DMS114 treated with DMSO at 0.1 percent for 48 hours (cell line): ENCODE results near the gene DLST.
A peak's percentile ranks its signal among the peaks of the same experiment; 100 is the strongest.

Experiments
- DNase-seq: peaks from one replicate; lab custom pipeline; 2025; ENCODE audit not compliant: unreplicated experiment; lab: John Stamatoyannopoulos, UW

DLST gene

DNA sequence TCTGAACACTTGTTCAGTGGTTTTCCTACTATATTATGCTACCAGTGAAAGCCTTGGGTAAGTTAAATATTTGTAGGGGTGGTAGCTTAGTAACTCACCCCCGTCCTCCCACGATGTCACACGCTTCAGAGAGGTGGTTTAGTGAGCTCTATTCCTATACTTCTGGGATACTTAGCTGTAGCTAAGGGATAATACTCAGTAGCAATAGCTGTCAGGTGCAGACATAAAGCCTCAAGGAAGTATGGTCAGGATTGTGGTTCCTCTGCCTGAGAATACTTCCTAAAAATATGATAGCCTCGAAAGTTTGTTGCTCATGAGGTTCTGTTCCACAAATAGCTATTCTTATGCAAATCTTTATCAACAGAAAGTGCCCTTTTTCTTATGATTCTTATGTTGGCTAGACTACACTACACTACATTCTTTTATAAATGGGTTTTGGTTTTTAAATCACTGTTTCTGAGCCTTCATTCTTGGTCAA lies 11.9 kb downstream of the DLST start:
- no peak for DNase-seq

DNA sequence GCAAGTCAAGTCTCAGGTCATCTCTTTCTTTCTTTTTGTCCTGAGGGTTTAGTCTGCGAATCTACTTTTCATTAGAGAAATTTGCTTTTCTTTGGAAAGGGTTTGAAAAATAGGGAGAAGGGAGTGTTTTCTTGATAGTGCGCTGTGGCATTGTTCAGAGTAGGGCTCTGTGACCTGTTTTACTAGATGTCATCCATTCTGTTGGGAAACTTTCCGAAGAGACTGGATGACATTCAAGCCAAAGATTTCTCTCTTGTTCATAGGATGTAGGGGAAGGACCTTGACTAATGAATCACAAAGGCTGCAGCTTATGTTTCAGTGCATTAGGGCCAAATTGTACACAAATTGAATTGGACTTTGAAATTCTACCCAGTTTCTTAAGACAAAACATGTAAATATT lies 14.7 kb downstream of the DLST start:
- DNase-seq, result no peak

DNA sequence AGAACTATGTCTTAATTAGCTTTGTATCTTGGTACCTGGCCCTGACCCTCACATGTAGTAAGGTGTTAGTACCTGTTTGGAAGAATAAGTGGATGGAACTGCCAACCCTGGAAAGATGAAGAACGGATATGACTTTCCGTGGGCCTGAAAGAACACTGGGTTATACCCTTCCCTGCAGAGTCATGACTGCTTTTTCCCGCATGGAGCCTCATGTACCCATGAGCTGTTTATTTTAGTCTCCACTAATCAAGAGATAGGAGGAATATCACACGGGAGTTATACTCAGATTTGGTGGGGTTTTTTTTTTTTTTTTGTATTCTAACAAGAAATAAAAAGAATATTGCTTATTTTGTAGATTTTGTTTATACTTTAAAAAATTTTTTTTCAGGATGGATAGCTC lies 15.9 kb downstream of the DLST start:
- DNase-seq, result no peak

DNA sequence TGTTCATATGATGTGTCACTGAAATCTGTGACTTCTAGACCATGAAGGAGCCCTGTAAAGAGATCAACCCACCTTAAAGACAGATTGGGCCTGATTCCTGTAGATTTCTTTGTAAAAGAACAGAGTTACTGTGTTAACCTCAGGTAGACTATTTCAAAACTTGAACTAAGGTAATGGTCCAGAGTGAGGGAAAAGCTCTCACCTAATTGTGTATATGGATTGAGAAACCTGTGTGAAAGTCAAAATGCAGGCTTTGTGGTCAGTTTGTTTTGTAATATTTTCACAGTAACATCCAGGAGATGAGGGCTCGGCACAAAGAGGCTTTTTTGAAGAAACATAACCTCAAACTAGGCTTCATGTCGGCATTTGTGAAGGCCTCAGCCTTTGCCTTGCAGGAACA lies 16.4 kb downstream of the DLST start:
- DNase-seq, result no peak

DNA sequence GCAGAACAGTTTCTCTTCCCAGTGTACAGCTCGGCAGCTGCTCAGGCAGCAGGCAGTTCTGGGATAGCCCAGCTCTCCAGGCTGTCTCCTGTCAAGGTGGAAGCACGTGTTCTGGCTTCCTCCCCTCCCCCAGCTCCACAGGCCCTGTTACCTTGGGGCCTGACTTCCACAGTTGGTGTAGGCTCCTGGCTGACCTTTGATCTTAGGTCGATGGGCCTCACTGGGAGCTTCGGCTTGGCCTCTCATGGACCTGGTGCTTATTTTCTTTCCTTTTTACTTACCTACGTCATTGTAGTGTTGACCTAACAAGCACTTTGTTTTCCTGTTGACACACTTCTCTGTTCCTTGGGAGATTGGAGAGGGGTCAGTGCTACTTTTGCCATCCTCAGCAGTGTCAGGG lies 17.0 kb downstream of the DLST start:
- DNase-seq, result no peak

DNA sequence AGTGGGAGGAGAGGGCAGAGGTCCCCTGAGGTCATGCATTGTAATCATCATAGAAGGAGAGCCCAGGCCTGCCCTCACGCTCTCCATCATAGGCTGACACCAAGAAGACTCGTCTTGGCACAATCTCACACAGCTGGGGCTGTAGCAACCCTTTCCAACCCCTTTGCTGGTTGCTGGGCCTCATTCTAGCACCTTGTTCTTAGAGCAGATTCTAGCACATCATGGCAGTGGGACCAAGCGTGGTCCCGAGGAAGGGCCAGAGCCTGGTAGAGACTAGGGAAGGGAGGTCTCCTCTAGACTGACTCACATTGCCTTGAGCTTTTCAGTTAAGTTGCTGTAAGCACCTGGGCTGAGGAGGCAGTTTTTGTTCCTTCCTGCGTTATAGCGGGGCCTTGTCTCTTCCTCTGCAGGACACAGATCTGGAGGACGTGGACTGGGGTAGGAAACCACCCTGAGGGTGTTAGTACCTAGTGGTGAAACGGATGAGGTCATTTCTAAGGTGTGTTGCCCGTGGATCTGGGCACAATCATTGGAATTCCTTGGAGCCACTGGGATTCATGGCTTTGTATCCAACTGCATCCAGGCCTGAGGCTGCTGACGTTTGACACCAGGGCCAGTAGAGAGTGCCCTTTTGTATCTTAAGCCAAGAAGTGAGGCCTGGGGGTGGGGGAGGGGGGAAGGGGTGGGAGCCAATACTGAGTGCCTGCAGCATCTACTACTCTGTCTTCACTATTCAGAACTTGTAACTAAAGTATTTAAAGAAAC lies 21.4 kb downstream of the DLST start:
- no peak for DNase-seq

DNA sequence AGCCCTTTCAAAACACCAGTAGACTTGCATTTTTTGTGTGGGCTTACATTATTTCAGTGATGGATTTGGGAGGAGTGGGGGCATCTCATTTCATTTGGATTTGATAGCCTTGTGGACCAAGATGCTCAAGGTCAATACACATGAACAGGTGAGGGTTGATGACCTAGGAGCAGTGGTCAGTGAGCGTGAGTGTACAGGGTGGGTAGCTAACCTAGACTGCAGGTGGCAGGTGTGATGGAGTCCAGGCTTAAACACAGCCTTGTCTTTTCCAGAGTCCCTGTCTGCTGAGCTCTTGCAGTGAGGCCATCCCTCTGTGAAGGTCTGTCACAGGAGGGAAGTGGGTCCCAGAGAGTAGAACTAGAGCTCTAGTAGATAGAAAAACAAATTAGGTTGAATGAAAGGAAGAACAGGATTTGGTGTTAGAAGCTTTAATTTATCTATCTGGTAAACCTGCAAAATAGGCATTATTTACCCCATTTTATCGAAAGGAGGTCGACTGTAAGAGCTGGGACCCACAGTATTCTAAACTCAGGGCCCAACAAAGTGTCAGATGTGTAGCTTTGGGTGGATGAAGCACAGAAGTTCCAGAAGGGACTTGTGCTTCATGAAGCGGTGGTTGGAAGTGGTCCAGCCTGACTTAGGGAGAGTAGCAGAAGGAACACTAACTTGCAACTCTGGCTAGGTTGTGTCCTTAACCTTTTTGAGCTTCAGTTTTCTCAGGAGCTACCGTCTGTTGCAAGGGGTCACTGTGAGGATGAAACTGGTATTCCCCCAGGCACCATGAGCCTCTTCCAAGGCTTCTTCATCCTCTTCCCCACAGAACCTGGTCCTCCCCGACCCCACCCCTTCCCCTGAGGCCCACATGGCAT lies 23.2 kb downstream of the DLST start:
- no peak for DNase-seq

DNA sequence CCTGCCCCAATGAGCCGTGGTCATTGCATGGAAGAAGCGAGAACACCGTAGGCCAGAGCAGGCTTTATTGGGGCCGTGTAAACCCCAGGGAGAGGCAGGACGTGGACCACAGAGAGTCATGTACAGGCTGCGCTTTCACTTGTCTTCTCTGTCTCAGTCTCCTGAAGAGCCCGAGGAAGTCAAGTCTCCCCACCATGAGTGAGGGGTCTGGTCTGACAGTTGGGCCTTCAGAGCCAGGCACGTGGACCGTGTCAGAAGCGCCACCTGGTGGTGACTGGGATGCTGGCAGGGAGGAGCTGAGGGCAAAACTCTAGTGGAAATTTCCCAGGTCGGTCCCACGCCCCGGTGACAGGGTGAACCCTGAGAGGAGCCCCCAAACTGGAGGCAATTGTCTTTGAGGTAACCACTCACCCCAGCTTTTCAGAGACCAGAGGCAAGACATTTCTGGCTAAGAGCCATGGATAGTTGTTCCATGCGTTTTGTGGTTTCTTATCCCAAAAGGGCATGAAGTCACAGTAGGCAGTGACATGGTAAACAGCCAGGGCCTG lies 24.0 kb downstream of the DLST start:
- DNase-seq, result peak; percentile 7

DNA sequence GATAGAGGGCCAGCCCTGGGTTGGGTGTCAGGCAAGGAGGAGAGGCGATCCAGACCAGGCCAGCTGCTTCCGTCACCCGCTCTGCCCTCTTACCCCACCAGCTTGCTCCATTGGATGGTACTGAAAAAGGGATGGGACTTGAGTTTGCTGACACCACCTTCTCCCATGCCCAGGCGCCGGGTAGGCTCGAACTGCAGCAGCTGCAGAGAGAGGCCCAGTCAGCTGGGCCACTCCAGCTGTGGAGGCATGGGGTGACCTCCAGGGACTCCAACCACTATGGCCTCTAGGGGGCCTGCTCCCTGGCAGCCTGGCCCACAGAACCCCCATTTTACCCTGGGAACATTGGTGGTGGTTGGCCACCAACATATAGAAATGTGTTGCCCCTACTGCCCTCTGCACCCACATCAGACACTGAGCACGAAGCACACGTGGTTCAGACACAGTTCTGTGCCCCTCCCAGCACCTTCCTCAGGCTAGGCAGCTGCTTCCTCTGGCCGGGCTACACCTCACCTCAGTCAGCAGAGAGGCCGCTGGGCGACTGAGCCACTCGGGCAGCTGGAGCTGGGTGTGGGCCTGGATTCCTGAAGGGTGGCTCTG lies 25.3 kb downstream of the DLST start:
- no peak for DNase-seq

DNA sequence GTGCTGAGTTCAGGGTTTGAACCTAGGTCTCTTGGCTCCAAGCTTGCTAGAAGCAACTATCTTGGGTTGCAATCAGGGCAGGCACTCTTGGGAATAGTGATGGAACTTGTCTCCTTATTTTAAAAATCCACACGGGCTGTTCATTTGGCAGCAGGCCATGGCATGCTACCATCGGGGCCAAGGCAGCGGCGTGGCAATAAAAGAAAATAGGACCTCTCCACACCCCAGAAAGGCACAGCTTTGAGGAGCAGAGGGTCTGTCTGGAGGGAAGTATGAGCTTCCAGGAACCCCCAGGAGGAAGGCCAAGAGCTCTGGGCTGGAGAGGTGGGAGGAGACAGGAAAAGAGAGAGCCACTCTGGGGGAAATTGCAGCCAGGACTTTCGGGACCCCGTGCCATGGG lies 26.0 kb downstream of the DLST start:
- no peak for DNase-seq

DNA sequence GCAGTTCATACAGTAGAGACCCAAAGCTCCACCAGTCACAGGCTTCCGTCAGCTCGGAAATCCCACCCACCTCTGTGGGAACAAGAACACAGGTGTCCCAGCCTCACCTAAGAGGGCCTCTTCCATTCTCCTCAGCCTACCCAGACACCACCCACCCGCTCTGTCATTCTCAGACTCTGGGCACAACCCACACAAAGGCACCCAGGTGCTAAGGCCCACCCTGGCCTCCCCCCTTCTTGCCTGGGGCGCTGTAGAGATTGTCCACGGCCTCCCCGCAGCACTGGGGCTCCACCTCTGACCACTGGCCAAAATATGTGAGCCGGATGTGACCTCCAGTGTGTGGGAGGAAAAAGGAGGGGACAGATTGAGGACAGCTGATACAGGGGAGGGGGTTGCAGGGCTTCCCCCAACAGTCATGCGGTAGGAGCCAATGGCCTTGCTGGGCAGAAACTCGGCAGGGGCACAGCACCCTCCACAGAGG lies 27.2 kb downstream of the DLST start:
- DNase-seq, result no peak

DNA sequence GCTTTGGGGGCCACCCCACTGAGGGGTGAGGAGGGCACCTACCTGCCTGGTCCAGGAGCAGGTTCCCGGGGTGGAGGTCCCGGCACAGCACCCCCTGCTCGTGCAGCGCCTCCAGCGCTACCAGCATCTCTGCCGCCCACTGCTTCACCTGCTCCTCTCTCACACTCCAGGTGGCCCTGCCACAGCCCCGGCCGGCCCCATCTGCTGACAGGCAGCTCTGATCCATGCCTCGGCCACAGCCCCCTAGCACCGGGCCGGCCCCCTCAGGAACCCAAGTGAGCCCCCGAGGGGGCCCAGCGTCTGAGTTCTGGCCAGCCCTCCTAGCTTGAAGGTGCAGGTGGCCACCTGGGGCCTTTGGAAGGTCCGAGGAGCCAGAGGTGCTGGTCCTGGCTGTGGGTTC lies 27.8 kb downstream of the DLST start:
- no peak for DNase-seq

DNA sequence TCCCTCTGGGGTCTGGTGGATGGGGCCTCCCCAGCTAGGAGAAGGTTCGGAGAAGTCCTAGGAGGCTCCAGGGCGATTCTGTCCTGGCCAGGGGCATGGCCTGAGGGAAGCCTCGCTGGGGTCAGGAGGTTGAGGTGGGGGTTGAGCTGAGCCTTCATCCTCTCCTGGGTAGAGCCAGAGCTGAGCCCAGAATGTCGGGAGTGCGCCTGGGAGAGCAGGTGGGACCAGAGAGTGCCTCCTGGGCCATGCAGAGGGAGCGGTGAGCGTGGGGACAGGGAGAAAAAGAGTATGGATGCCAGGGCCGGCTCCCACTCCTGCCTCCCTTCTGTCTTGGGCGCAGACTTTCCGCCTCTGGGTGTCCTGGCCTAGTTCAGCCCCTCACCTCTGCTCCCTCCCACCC lies 28.2 kb downstream of the DLST start:
- no peak for DNase-seq

DNA sequence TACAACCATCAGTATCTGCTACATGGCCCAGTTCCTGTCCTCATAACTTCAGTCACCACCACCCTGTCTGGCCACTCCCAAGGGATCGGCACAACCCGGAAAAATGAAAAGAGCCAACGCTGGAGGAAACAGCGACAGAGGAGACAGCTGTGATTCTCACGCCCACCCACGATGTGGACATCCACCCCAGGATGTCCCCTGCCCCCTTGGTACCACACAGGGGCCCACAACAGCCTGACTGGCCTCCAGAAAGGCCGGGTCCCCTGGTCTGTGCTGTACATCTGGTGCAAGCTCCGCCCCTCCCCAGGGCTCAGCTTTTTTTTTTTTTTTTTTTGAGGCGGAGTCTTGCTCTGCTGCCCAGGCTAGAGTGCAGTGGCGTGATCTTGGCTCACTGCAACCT lies 28.8 kb downstream of the DLST start:
- DNase-seq, result no peak

DNA sequence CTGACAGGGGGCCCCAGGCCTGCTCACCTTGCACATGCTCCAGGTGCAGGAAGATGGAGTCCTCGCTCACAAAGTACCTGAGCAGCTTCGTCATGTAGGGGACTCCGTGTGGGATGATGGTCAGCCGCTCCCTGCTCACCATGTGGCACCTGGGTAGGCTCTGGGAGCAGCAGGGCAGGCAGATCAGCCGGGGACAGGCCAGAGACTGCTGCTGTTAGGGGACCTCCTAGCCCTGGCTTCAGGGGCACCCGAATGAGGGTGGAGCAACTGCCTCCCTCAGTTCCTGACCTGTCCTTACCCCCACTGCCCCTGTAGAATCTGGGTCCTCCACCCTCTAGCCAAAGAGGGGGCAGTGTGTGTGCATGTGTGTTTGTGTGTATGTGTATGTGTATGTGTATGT lies 29.5 kb downstream of the DLST start:
- no peak for DNase-seq

DNA sequence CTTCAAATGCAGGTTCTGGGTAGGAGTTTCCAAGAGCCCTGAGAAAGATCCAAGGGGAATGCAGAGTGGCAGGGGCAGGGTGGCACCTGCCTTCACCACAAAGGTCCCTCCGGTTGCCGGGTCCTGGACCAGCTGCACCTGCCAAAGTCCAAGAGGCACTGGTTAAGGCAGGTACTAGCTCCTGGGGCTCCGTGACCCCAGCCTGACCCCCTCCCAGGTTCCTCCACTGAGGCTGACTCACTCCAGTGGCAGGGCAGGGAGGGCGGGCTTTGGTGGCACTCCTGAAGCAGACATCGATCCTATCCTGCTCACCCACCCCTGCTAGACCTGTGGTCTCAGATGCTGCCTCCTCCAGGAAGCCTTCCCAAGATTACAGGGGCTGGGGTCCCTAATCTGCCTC lies 30.0 kb downstream of the DLST start:
- DNase-seq, result no peak

DNA sequence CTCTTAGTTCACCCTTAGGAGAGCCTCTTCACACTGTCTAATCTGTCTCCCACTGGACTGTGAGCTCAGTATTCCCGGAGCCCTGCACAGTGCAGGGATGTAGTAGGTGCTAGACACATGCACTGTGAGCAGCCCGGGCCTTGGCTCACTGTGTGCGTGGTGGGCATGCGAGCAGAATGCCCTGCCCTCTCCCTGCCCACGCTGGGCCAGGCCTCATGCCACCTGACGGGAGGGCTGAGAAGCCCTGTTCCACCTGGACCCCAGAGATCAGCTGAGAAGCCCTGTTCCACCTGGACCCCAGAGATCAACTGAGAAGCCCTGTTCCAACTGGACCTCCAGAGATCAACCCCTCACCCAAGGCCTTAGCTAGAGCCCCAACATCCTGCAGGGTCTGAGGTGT lies 30.4 kb downstream of the DLST start:
- DNase-seq, result no peak

DNA sequence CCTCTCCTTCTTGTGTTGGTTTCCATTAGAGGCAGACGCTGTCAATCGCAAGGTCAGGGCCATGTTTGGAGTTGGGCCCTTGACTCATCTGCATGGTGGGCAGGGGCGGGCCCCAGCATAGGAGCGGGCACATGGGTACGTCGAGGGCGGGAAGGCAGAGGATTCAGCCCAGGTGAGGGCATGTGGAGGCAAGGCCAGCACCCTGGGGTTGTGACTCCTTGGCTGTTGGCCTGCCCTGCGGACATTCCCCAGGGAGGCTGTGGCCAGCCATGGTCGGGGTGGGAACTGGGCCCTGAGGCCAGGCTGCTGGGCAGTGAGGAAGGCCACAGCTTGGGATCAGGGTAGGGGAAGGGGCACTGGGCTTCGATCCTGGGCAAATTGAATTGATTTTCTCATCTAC lies 31.1 kb downstream of the DLST start:
- DNase-seq, result no peak

DNA sequence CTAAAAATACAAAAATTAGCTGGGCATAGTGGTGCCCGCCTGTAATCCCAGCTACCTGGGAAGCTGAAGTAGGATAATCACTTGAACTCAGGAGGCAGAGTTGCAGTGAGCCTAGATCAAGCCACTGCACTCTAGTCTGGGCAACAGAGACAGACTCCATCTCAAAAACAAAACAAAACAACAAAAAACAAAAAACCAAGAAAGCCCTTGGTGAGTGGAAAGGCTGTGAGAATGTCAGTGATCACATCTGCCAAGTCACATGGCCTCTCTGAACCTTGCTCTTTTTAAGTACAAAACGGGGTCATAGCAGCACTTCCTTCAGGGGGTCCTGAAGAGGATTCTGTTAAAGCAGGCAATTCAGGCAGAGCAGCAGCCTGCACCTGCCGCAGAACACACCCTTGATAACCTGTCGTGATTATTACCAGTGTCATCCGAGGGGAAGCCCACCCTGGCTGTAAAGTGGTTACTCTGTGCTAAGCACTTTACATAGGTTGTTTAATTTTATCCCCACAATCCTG lies 31.7 kb downstream of the DLST start:
- DNase-seq, result no peak

DNA sequence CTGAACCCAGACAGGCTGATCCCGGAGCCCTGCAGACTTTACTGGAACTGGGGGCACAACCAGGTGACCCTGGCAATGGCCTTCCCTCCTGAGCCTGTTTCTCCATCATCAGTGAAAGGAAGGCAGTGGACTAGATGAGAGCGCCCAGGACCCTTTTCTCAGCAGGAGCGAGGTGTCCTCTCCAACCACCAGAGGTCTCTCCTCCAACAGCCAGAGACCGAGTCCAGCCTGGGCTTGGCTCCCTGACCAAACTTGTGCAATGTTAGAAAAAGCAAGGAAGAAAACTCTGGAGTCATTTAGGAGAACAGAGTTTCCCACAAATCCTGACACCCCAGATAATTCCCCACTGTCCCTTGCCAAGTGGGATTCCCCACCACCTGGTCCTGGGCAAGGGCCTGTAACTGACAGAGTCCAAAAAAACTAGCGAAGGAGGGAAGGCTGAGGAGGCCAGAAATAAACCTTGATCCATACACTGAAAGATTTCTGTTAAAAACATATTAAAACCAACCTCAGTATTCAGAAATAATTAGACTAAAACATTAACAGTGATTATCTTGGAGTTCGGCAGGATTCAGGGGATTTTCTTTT lies 32.4 kb downstream of the DLST start:
- peak; percentile 37 for DNase-seq

DNA sequence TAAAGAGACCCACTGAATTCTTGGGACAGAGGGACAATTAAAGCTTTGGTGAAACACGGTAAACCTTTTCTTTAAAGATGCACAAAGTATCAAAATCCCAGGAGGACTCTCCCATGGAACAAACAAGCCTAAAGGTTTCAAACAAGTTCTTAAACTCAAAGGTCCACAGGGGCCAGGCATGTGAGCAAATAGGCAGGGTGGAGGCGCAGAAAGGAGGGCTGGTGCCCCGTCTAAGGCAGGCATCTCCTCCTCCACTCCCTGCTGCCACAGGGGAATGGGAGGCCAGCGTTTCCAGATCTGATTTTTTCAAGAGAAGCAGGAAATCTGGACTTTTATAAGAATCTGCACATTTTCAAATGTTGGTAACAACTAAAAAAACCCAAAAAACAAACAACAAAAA lies 33.7 kb downstream of the DLST start:
- DNase-seq, result no peak
